SK-N-SH (cell line): ENCODE measurements around the gene GABRG3.

Experiments used
- EP300 ChIP-seq, 2 experiments: IDR thresholded peaks; 2 replicates each; pipeline versions ENCODE4 v1.4.0 to v1.6.1; 2012; ENCODE audit warnings: borderline replicate concordance in 1 of 2, low read depth in 1 of 2, low read length in 1 of 2
- GABPA ChIP-seq: IDR thresholded peaks from 2 replicates; pipeline ENCODE4 v1.4.0; 2012; ENCODE audit warnings: low read depth, mild to moderate bottlenecking
- GATA2 ChIP-seq: sonication (generic); formaldehyde crosslinking; IDR thresholded peaks from 2 replicates; pipeline ENCODE4 v1.5.0; 2020; ENCODE audit warnings: mild to moderate bottlenecking, missing genetic modification reagents
- NFIC ChIP-seq: IDR thresholded peaks from 2 replicates; pipeline ENCODE4 v1.4.0; 2012; ENCODE audit warnings: borderline replicate concordance
- POLR2AphosphoS5 ChIP-seq: IDR thresholded peaks from 2 replicates; pipeline ENCODE4 v1.6.1; 2012; ENCODE audit warnings: low read depth, low read length
- SIN3A ChIP-seq: IDR thresholded peaks from 2 replicates; pipeline ENCODE4 v1.6.1; 2012; ENCODE audit warnings: low read depth, mild to moderate bottlenecking, low read length, moderate library complexity, borderline replicate concordance
- TAF1 ChIP-seq: IDR thresholded peaks from 2 replicates; pipeline ENCODE4 v1.6.1; 2012; ENCODE audit warnings: low read depth, mild to moderate bottlenecking, low read length, moderate library complexity, borderline replicate concordance
- TCF12 ChIP-seq: IDR thresholded peaks from 2 replicates; pipeline ENCODE4 v1.4.0; 2012
- TEAD4 ChIP-seq: IDR thresholded peaks from 2 replicates; pipeline ENCODE4 v1.4.0; 2012; ENCODE audit warnings: mild to moderate bottlenecking, borderline replicate concordance; ENCODE audit not compliant: insufficient read depth
- TF ChIP-seq, protein P1 (sequence below): fragments of 200-600 bp; sonication (generic); IDR thresholded peaks from 2 replicates; pipeline ENCODE4 v1.6.1; 2017; ENCODE audit warnings: antibody characterized with exemption, mild to moderate bottlenecking, moderate library complexity
- TF ChIP-seq, protein P2 (sequence below): fragments of 150-350 bp; IDR thresholded peaks from 2 replicates; pipeline ENCODE4 v1.6.1; 2017; ENCODE audit warnings: antibody characterized with exemption, low read length, low read depth, borderline replicate concordance
- TF ChIP-seq, protein P3 (sequence below): IDR thresholded peaks from 2 replicates; pipeline ENCODE4 v1.4.0; 2012; ENCODE audit warnings: low read depth

DNA sequence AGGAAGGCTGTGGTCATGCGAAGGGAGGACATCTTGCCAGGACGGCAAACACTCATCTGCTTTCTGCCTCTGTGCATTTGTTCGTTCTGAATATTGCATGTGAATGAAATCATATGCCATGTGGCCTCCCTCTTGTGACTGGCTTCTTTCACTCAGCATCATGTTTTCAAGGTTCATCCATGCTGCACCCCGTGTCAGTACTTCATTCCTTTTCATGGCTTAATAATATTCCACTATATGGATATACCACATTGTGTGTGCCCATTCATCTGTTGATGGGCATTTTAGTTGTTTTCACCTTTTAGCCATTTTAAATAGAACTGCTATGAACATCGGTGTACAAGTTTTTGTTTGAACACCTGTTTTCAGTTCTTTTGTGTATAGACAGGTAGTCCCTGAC, 118.7 kb downstream of the GABRG3 start:
- no peak for TF ChIP-seq TAF1
- TF ChIP-seq, protein P1, sequence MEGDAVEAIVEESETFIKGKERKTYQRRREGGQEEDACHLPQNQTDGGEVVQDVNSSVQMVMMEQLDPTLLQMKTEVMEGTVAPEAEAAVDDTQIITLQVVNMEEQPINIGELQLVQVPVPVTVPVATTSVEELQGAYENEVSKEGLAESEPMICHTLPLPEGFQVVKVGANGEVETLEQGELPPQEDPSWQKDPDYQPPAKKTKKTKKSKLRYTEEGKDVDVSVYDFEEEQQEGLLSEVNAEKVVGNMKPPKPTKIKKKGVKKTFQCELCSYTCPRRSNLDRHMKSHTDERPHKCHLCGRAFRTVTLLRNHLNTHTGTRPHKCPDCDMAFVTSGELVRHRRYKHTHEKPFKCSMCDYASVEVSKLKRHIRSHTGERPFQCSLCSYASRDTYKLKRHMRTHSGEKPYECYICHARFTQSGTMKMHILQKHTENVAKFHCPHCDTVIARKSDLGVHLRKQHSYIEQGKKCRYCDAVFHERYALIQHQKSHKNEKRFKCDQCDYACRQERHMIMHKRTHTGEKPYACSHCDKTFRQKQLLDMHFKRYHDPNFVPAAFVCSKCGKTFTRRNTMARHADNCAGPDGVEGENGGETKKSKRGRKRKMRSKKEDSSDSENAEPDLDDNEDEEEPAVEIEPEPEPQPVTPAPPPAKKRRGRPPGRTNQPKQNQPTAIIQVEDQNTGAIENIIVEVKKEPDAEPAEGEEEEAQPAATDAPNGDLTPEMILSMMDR, result no peak
- no peak for TF ChIP-seq TCF12
- no peak for TF ChIP-seq SIN3A
- no peak for TF ChIP-seq TEAD4
- TF ChIP-seq, protein P2, sequence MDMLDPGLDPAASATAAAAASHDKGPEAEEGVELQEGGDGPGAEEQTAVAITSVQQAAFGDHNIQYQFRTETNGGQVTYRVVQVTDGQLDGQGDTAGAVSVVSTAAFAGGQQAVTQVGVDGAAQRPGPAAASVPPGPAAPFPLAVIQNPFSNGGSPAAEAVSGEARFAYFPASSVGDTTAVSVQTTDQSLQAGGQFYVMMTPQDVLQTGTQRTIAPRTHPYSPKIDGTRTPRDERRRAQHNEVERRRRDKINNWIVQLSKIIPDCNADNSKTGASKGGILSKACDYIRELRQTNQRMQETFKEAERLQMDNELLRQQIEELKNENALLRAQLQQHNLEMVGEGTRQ, result no peak
- TF ChIP-seq EP300 (IDR thresholded peaks at IDR 0.05; ENCODE audit: borderline replicate concordance in 1 of 2, low read depth in 1 of 2, low read length in 1 of 2), result no peak
- TF ChIP-seq, protein P3, sequence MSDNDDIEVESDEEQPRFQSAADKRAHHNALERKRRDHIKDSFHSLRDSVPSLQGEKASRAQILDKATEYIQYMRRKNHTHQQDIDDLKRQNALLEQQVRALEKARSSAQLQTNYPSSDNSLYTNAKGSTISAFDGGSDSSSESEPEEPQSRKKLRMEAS, result no peak
- no peak for TF ChIP-seq GABPA
- no peak for TF ChIP-seq NFIC
- TF ChIP-seq POLR2AphosphoS5, result no peak
- TF ChIP-seq GATA2 (CRISPR knock-in tag), result no peak
